DND-41 (cell line): ENCODE data around the gene LYRM2.

Source experiments
- EZH2 ChIP-seq: IDR thresholded peaks from 3 replicates; pipeline ENCODE4 v1.6.1; 2012; ENCODE audit warnings: borderline replicate concordance, low read depth, mild to moderate bottlenecking, moderate library complexity, low read length, inconsistent platforms; ENCODE audit not compliant: severe bottlenecking
- TF ChIP-seq, protein P1 (sequence below): IDR thresholded peaks from 2 replicates; pipeline ENCODE4 v1.5.1; 2012; ENCODE audit warnings: borderline replicate concordance, low read length, moderate library complexity, mild to moderate bottlenecking; ENCODE audit not compliant: poor library complexity, severe bottlenecking; ENCODE audit errors: extremely low read depth

DNA sequence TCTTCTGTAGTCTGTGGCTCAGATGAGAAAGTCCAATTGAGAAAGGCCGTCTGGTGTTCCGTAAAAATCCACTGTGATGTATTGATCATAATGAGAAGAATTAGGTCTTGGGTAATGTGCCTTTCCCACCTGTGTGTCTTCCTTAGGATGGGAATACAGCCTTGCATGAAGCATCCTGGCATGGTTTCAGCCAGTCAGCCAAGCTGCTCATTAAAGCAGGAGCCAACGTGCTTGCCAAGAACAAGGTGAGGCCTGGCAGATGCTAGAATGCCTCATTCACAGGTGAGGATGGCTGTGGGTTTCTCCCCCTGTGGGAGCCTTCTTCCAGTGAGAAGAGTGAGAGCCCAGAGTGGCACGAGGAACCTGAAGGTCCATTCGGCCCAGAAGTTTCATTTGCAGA is 32.7 kb downstream of the LYRM2 start:
- TF ChIP-seq, protein P1, sequence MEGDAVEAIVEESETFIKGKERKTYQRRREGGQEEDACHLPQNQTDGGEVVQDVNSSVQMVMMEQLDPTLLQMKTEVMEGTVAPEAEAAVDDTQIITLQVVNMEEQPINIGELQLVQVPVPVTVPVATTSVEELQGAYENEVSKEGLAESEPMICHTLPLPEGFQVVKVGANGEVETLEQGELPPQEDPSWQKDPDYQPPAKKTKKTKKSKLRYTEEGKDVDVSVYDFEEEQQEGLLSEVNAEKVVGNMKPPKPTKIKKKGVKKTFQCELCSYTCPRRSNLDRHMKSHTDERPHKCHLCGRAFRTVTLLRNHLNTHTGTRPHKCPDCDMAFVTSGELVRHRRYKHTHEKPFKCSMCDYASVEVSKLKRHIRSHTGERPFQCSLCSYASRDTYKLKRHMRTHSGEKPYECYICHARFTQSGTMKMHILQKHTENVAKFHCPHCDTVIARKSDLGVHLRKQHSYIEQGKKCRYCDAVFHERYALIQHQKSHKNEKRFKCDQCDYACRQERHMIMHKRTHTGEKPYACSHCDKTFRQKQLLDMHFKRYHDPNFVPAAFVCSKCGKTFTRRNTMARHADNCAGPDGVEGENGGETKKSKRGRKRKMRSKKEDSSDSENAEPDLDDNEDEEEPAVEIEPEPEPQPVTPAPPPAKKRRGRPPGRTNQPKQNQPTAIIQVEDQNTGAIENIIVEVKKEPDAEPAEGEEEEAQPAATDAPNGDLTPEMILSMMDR = no peak
- TF ChIP-seq EZH2 = no peak
